Liver (tissue), 9 donors: ENCODE data around the gene ACTR8. TPM values are rescaled to one million over a fixed set of nuclear protein-coding genes. Genes with fewer than 3 reads are reported as not detected.
A peak's percentile ranks its signal among the peaks of the same experiment; 100 is the strongest.
"Not testable (repeated sequence)": the region's sequence is repeated elsewhere in the genome, so short reads cannot be mapped to it uniquely, and the experiment has no call there.

ENCODE experiments used
- DNase-seq: peaks from one replicate; pipeline ENCODE4 v3.0.0-alpha.2; 2017; ENCODE audit warnings: low spot score
- H3K27ac ChIP-seq, 2 donors: one replicate each; pipeline ENCODE4 v1.7.0; 2013; ENCODE audit warnings: inconsistent platforms in 2 of 2, low read length in 2 of 2, control low read depth in 1 of 2, low read depth in 1 of 2, mild to moderate bottlenecking in 1 of 2
- H3K27me3 ChIP-seq, 4 donors: one replicate each; pipeline versions ENCODE4 v1.6.1 to v1.7.0; 2013; ENCODE audit warnings: low read length in 3 of 4, inconsistent platforms in 1 of 4, mild to moderate bottlenecking in 1 of 4, moderate library complexity in 1 of 4; ENCODE audit not compliant: control insufficient read depth in 4 of 4, insufficient read depth in 4 of 4
- H3K36me3 ChIP-seq, 4 donors: one replicate each; pipeline versions ENCODE4 v1.6.1 to v1.7.0; 2013; ENCODE audit warnings: low read length in 3 of 4, mild to moderate bottlenecking in 3 of 4, low read depth in 1 of 4, moderate library complexity in 1 of 4; ENCODE audit not compliant: control insufficient read depth in 4 of 4, insufficient read depth in 3 of 4
- H3K4me1 ChIP-seq, 4 donors: one replicate each; pipeline versions ENCODE4 v1.6.1 to v1.7.0; 2013; ENCODE audit warnings: low read length in 3 of 4, mild to moderate bottlenecking in 3 of 4, moderate library complexity in 1 of 4; ENCODE audit not compliant: control insufficient read depth in 4 of 4, insufficient read depth in 4 of 4
- H3K4me3 ChIP-seq, 3 donors: one replicate each; pipeline versions ENCODE4 v1.6.1 to v1.7.0; 2013; ENCODE audit warnings: low read length in 3 of 3, control low read depth in 1 of 3, low read depth in 1 of 3, mild to moderate bottlenecking in 1 of 3
- H3K9ac ChIP-seq, 2 donors: one replicate each; pipeline ENCODE4 v1.7.0; 2013; ENCODE audit warnings: low read length in 2 of 2, mild to moderate bottlenecking in 2 of 2, moderate library complexity in 2 of 2, control low read depth in 1 of 2, low read depth in 1 of 2
- H3K9me3 ChIP-seq, 4 donors: one replicate each; pipeline versions ENCODE4 v1.6.1 to v1.7.0; 2013; ENCODE audit warnings: low read length in 3 of 4; ENCODE audit not compliant: control insufficient read depth in 4 of 4
- EGR1 ChIP-seq, 2 donors: IDR thresholded peaks; 2 replicates each; pipeline ENCODE4 v1.6.1; 2016 to 2018; ENCODE audit warnings: antibody characterized with exemption in 2 of 2, low read depth in 2 of 2
- FOXA1 ChIP-seq: IDR thresholded peaks from 2 replicates; pipeline ENCODE4 v1.6.1; 2016; ENCODE audit warnings: antibody characterized with exemption
- FOXA2 ChIP-seq: IDR thresholded peaks from 2 replicates; pipeline ENCODE4 v1.6.1; 2016; ENCODE audit warnings: antibody characterized with exemption
- GABPA ChIP-seq, 2 donors: IDR thresholded peaks in 1 of 2; conservative IDR thresholded peaks in 1 of 2; 2 replicates each; pipeline ENCODE4 v1.6.1; 2016; ENCODE audit warnings: antibody characterized with exemption in 2 of 2, mild to moderate bottlenecking in 1 of 2, moderate library complexity in 1 of 2
- HNF4A ChIP-seq, 2 donors: conservative IDR thresholded peaks; 2 replicates each; pipeline ENCODE4 v1.6.1; 2016; ENCODE audit warnings: antibody characterized with exemption in 2 of 2, mild to moderate bottlenecking in 2 of 2
- HNF4G ChIP-seq: IDR thresholded peaks from 2 replicates; pipeline ENCODE4 v1.6.1; 2016; ENCODE audit warnings: antibody characterized with exemption
- JUND ChIP-seq, 2 donors: IDR thresholded peaks; 2 replicates each; pipeline ENCODE4 v1.6.1; 2016; ENCODE audit warnings: antibody characterized with exemption in 2 of 2
- NR2F2 ChIP-seq: IDR thresholded peaks from 2 replicates; pipeline ENCODE4 v1.6.1; 2016; ENCODE audit warnings: antibody characterized with exemption
- RAD21 ChIP-seq, 2 donors: IDR thresholded peaks; 2 replicates each; pipeline ENCODE4 v1.6.1; 2016; ENCODE audit warnings: antibody characterized with exemption in 2 of 2, mild to moderate bottlenecking in 2 of 2
- RXRA ChIP-seq, 2 donors: IDR thresholded peaks; 2 replicates each; pipeline ENCODE4 v1.6.1; 2017 to 2018; ENCODE audit warnings: antibody characterized with exemption in 2 of 2, mild to moderate bottlenecking in 1 of 2
- SP1 ChIP-seq: IDR thresholded peaks from 2 replicates; pipeline ENCODE4 v1.6.1; 2018; ENCODE audit warnings: antibody characterized with exemption, mild to moderate bottlenecking
- TAF1 ChIP-seq: conservative IDR thresholded peaks from 2 replicates; pipeline ENCODE4 v1.6.1; 2016; ENCODE audit warnings: antibody characterized with exemption, mild to moderate bottlenecking
- YY1 ChIP-seq: IDR thresholded peaks from 2 replicates; pipeline ENCODE4 v1.6.1; 2016; ENCODE audit warnings: antibody characterized with exemption, mild to moderate bottlenecking
- WGBS: extraction: QIAGEN DNeasy Blood & Tissue Kit; methylation state at CpG from one replicate; pipeline ENCODE4 v1.1.7; 2013; 5-methylcytosine and 5-hydroxymethylcytosine counted together
- polyA plus RNA-seq, 2 donors: library from polyadenylated mRNA; stranded (reverse) in 1 of 2; unstranded in 1 of 2; fragments of 200-250 nt in 1 of 2; fragments of >200 nt in 1 of 2; fragmentation: Nextera tagmentation in 1 of 2; extraction: Ambion mirVana in 1 of 2; gene quantifications; one replicate each; pipeline versions ENCODE4 v1.2.1 to v1.2.3, GENCODE V29; 2013 to 2015
- total RNA-seq, 2 donors: library from RNA; depleted of rRNA; stranded (reverse); fragments of >200 nt; gene quantifications; one replicate each; pipeline ENCODE4 v1.2.3, GENCODE V29; 2014
- TF ChIP-seq, protein P1 (sequence below): IDR thresholded peaks from 2 replicates; pipeline ENCODE4 v1.6.1; 2016; ENCODE audit warnings: antibody characterized with exemption
- TF ChIP-seq, protein P2 (sequence below): IDR thresholded peaks from 2 replicates; pipeline ENCODE4 v1.6.1; 2016; ENCODE audit warnings: antibody characterized with exemption
- TF ChIP-seq, protein P3 (sequence below): IDR thresholded peaks from 2 replicates; pipeline ENCODE4 v1.6.1; 2016; ENCODE audit warnings: antibody characterized with exemption, mild to moderate bottlenecking
- TF ChIP-seq, protein P4 (sequence below): IDR thresholded peaks from 2 replicates; pipeline ENCODE4 v1.6.1; 2016; ENCODE audit warnings: antibody characterized with exemption
- TF ChIP-seq, protein P5 (sequence below): fragments of 150-350 bp; IDR thresholded peaks from 2 replicates; pipeline ENCODE4 v1.5.1; 2017; ENCODE audit warnings: improper control_type of control experiment, low read depth, low read length; ENCODE audit not compliant: missing input control
- donor health status: healthy.
- donor health status: healthy.
- donor health status: healthy.
- donor health status: healthy.
- donor health status: healthy.

Gene ACTR8, protein sequence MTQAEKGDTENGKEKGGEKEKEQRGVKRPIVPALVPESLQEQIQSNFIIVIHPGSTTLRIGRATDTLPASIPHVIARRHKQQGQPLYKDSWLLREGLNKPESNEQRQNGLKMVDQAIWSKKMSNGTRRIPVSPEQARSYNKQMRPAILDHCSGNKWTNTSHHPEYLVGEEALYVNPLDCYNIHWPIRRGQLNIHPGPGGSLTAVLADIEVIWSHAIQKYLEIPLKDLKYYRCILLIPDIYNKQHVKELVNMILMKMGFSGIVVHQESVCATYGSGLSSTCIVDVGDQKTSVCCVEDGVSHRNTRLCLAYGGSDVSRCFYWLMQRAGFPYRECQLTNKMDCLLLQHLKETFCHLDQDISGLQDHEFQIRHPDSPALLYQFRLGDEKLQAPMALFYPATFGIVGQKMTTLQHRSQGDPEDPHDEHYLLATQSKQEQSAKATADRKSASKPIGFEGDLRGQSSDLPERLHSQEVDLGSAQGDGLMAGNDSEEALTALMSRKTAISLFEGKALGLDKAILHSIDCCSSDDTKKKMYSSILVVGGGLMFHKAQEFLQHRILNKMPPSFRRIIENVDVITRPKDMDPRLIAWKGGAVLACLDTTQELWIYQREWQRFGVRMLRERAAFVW
- total RNA-seq: 10 to 100 TPM in 1 of 2 donors, 1 to 10 TPM in 1; 9.9 to 16.7 TPM
- 1 to 10 TPM; 3.2 to 5.6 TPM for polyA plus RNA-seq

DNA sequence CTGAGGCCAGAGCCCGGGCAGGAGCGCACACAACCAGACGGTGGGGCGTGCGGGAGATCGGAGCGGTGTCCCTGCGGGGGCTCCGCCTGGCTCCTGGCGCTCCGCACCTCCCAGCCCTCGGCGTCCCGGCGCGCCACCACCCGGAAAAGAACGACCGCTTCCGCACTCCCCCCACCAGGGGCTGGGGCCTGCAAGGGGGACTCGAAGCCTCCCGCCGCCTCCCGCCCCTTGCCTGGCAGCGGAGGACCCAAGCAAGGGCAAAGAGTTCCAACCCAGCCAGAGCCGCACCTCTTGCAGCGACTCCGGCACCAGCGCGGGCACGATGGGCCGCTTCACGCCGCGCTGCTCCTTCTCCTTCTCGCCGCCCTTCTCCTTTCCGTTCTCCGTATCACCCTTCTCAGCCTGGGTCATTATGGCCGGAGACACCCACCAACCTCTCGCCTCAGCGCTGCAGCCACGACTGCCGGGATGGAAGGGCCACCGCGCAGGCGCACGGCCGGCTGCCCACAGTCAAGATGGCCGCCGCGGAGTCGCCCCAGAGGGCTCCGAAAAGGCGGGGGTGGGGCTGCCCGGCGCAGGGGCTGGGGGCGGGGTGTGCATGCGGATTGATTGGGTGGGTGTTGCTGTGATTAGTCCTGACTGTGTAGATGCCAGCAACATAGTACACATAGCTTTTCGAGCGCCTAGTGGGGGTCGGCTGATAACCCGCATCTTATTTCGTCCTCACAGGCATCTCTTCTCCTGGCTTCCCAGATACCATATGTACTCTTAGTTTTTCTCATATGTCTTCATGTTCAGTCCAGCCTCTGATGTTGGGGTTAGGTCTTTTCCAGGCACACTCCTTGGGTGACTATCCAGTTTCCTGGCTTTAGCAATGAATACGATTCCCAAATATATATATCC, at the start of gene ACTR8:
TSS of gene ACTR8 (minus strand) at position 462 of the 903 bp plus-strand sequence. CDS start at position 411, 51 bp downstream.
- H3K9me3 ChIP-seq: no peaks in the 10 kb centered on the region
- peak within 1 kb of the TSS; percentile 86 to 88 (median 87) for H3K4me3 ChIP-seq
- peak within 1 kb of the TSS; percentile 48 to 57 for H3K9ac ChIP-seq
- 2% methylated on average over 65 of the region's 65 CpGs for WGBS
- no peaks in the 10 kb centered on the region for H3K27me3 ChIP-seq
- H3K27ac ChIP-seq: peak within 1 kb of the TSS; percentile 78 to 85
- peaks cover 4 to 11% (median 9%) of the 10 kb centered on the region in 4 donors for H3K4me1 ChIP-seq
- DNase-seq: peak; percentile 91
- TF ChIP-seq RAD21 (IDR thresholded peaks at IDR 0.05) (no peak), RXRA (IDR thresholded peaks at IDR 0.05) (no peak), HNF4A (conservative IDR thresholded peaks at IDR 0.05) (no peak), FOXA2 (no peak), SP1 (no peak), HNF4G (no peak), GABPA (IDR thresholded peaks at IDR 0.05 in 1 of 2, conservative IDR thresholded peaks at IDR 0.05 in 1 of 2) (peak in 1 of 2 donors; percentile 29), NR2F2 (no peak), FOXA1 (no peak), YY1 (peak; percentile 99), TAF1 (peak; percentile 93), EGR1 (IDR thresholded peaks at IDR 0.05; ENCODE audit: low read depth in 2 of 2) (no peak), JUND (IDR thresholded peaks at IDR 0.05) (no peak)
- TF ChIP-seq, protein P1, sequence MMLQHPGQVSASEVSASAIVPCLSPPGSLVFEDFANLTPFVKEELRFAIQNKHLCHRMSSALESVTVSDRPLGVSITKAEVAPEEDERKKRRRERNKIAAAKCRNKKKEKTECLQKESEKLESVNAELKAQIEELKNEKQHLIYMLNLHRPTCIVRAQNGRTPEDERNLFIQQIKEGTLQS: no peak
- TF ChIP-seq, protein P2, sequence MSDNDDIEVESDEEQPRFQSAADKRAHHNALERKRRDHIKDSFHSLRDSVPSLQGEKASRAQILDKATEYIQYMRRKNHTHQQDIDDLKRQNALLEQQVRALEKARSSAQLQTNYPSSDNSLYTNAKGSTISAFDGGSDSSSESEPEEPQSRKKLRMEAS: no peak
- TF ChIP-seq, protein P3, sequence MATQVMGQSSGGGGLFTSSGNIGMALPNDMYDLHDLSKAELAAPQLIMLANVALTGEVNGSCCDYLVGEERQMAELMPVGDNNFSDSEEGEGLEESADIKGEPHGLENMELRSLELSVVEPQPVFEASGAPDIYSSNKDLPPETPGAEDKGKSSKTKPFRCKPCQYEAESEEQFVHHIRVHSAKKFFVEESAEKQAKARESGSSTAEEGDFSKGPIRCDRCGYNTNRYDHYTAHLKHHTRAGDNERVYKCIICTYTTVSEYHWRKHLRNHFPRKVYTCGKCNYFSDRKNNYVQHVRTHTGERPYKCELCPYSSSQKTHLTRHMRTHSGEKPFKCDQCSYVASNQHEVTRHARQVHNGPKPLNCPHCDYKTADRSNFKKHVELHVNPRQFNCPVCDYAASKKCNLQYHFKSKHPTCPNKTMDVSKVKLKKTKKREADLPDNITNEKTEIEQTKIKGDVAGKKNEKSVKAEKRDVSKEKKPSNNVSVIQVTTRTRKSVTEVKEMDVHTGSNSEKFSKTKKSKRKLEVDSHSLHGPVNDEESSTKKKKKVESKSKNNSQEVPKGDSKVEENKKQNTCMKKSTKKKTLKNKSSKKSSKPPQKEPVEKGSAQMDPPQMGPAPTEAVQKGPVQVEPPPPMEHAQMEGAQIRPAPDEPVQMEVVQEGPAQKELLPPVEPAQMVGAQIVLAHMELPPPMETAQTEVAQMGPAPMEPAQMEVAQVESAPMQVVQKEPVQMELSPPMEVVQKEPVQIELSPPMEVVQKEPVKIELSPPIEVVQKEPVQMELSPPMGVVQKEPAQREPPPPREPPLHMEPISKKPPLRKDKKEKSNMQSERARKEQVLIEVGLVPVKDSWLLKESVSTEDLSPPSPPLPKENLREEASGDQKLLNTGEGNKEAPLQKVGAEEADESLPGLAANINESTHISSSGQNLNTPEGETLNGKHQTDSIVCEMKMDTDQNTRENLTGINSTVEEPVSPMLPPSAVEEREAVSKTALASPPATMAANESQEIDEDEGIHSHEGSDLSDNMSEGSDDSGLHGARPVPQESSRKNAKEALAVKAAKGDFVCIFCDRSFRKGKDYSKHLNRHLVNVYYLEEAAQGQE: peak; percentile 49
- TF ChIP-seq, protein P4, sequence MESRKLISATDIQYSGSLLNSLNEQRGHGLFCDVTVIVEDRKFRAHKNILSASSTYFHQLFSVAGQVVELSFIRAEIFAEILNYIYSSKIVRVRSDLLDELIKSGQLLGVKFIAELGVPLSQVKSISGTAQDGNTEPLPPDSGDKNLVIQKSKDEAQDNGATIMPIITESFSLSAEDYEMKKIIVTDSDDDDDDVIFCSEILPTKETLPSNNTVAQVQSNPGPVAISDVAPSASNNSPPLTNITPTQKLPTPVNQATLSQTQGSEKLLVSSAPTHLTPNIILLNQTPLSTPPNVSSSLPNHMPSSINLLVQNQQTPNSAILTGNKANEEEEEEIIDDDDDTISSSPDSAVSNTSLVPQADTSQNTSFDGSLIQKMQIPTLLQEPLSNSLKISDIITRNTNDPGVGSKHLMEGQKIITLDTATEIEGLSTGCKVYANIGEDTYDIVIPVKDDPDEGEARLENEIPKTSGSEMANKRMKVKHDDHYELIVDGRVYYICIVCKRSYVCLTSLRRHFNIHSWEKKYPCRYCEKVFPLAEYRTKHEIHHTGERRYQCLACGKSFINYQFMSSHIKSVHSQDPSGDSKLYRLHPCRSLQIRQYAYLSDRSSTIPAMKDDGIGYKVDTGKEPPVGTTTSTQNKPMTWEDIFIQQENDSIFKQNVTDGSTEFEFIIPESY: no peak
- TF ChIP-seq, protein P5, sequence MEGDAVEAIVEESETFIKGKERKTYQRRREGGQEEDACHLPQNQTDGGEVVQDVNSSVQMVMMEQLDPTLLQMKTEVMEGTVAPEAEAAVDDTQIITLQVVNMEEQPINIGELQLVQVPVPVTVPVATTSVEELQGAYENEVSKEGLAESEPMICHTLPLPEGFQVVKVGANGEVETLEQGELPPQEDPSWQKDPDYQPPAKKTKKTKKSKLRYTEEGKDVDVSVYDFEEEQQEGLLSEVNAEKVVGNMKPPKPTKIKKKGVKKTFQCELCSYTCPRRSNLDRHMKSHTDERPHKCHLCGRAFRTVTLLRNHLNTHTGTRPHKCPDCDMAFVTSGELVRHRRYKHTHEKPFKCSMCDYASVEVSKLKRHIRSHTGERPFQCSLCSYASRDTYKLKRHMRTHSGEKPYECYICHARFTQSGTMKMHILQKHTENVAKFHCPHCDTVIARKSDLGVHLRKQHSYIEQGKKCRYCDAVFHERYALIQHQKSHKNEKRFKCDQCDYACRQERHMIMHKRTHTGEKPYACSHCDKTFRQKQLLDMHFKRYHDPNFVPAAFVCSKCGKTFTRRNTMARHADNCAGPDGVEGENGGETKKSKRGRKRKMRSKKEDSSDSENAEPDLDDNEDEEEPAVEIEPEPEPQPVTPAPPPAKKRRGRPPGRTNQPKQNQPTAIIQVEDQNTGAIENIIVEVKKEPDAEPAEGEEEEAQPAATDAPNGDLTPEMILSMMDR: no peak
- H3K36me3 ChIP-seq: peaks cover 5 to 49% (median 46%) of the 10 kb centered on the region in 4 donors

DNA sequence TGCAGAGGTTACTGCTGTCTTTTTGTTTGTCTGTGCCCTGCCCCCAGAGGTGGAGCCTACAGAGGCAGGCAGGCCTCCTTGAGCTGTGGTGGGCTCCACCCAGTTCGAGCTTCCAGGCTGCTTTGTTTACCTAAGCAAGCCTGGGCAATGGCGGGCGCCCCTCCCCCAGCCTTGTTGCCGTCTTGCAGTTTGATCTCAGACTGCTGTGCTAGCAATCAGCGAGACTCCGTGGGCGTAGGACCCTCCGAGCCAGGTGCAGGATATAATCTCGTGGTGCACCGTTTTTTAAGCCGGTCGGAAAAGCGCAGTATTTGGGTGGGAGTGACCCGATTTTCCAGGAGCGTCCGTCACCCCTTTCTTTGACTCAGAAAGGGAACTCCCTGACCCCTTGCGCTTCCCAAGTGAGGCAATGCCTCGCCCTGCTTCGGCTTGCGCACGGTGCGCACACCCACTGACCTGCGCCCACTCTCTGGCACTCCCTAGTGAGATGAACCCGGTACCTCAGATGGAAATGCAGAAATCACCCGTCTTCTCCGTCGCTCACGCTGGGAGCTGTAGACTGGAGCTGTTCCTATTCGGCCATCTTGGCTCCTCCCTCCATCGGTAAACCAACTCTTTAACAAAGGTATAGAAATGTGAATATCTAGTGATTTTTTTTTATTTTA, 45.4 kb upstream of the ACTR8 start:
- not testable (repeated sequence) for H3K27ac ChIP-seq, H3K4me3 ChIP-seq, H3K27me3 ChIP-seq, H3K9ac ChIP-seq, DNase-seq, H3K9me3 ChIP-seq, H3K4me1 ChIP-seq, H3K36me3 ChIP-seq
- 72% methylated on average over 29 of the region's 30 CpGs for WGBS
